Measurements from ENCODE around the gene TMSB10.
"Not testable (repeated sequence)": the region's sequence is repeated elsewhere in the genome, so short reads cannot be mapped to it uniquely, and the experiment has no call there.

The TMSB10 gene

GRCh38 chr2:84940088-84940470, 34.6 kb downstream of the TMSB10 start:
- no peak for DNase-seq

GRCh38 chr2:84940831-84941412, 35.5 kb downstream of the TMSB10 start:
- no peak for DNase-seq

- DNase-seq, result no peak
Measured at GRCh38 chr2:84942166-84942565, 36.7 kb downstream of the TMSB10 start.

- no peak for DNase-seq
Measured at GRCh38 chr2:84942964-84943421, 37.5 kb downstream of the TMSB10 start.

GRCh38 chr2:84944295-84944909, 38.9 kb downstream of the TMSB10 start:
- DNase-seq, result no peak

GRCh38 chr2:84945838-84946203, 40.4 kb downstream of the TMSB10 start:
- not testable (repeated sequence) for DNase-seq

GRCh38 chr2:84946204-84947009, 41.0 kb downstream of the TMSB10 start:
- peak; percentile 76 for DNase-seq

GRCh38 chr2:84947010-84947593, 41.6 kb downstream of the TMSB10 start:
- DNase-seq, result no peak

GRCh38 chr2:84953535-84953934, 48.1 kb downstream of the TMSB10 start:
- no peak for DNase-seq

- no peak for DNase-seq
Measured at GRCh38 chr2:84954329-84954728, 48.9 kb downstream of the TMSB10 start.
